GM12864 (cell line): ENCODE results near the gene CRAT.

ENCODE experiments used
- DNase-seq: peaks from one replicate; pipeline ENCODE4 v3.0.0-alpha.2; 2011; ENCODE audit warnings: low read depth
- H3K4me3 ChIP-seq: 2 replicates; pipeline ENCODE4 v1.5.1; 2011; ENCODE audit warnings: mild to moderate bottlenecking, low read depth, low read length, control low read depth
- CTCF ChIP-seq: IDR thresholded peaks from 2 replicates; pipeline ENCODE4 v1.5.1; 2011; ENCODE audit warnings: low read depth, mild to moderate bottlenecking, moderate library complexity, low read length, control low read depth, inconsistent platforms; ENCODE audit errors: missing control alignments

CRAT gene

GRCh38 chr9:129110740-129111527 lies at the start of gene CRAT, which contains the start of gene PTPA:
CRAT (minus strand) TSS chr9:129110793; CDS start chr9:129110509, 284 bp downstream.
PTPA (plus strand) TSS chr9:129111415; CDS start chr9:129111601, 186 bp downstream.
- peak within 1 kb of the TSS; percentile 81 for H3K4me3 ChIP-seq
- TF ChIP-seq CTCF: no peak
- DNase-seq: peak; percentile 73

- DNase-seq: no peak
- no peak overlapping the region for H3K4me3 ChIP-seq
- no peak for TF ChIP-seq CTCF
These were observed 45.6 kb upstream of the CRAT start for GRCh38 chr9:129156163-129156562.

- DNase-seq: no peak
- TF ChIP-seq CTCF: no peak
- no peak overlapping the region for H3K4me3 ChIP-seq
These were observed 44.4 kb upstream of the CRAT start for GRCh38 chr9:129154866-129155477.

- DNase-seq: no peak
- no peak for TF ChIP-seq CTCF
- H3K4me3 ChIP-seq: no peak overlapping the region
These were observed 40.9 kb upstream of the CRAT start for GRCh38 chr9:129151469-129151868.

GRCh38 chr9:129150672-129151211 lies 40.1 kb upstream of the CRAT start:
- H3K4me3 ChIP-seq: no peak overlapping the region
- TF ChIP-seq CTCF: no peak
- DNase-seq: no peak

GRCh38 chr9:129150122-129150521 lies 39.5 kb upstream of the CRAT start:
- DNase-seq: no peak
- no peak overlapping the region for H3K4me3 ChIP-seq
- no peak for TF ChIP-seq CTCF

GRCh38 chr9:129149442-129149841 lies 38.8 kb upstream of the CRAT start:
- TF ChIP-seq CTCF: no peak
- DNase-seq: no peak
- H3K4me3 ChIP-seq: no peak overlapping the region
